ENCODE data around the gene ANKZF1. TPM values are rescaled to one million over a fixed set of nuclear protein-coding genes. Genes with fewer than 3 reads are reported as not detected.

The ANKZF1 gene
- total RNA-seq, 1 donor from 2014 or later: 21.2 TPM

DNA sequence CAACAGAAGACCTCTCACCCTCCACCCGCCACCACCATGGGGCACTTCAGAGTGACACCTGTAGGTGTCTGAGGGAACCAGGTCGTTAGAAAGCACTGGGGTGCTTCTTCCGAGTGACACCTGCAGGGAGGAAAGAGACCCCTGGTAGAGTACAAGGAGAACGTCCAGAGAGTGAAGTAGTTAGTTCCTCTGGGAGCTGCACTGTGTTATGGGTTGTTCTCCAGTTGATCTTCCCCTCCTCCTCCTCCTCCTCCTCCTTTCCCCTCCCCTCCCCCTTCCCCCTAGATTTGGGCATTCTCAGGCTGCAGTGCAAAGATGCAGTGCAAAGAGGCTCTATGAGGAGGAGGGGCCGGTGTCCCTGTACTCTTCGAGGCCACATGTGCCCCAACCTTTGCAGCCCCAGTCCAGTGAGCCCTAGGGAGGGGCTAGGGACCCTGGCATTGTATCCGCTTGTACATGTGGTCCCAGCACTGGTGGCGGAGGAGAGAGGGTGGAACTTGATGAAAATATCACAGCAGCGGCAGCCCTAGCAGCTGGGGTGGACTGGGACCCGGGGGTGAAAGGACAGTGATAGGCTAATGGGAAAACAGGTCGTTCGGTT, 50.4 kb downstream of the ANKZF1 start:
- no peak for DNase-seq (ENCODE audit: low read depth in 2 of 2)

GRCh38 chr2:219280651-219281050, 51.0 kb downstream of the ANKZF1 start:
- DNase-seq (ENCODE audit: low read depth in 2 of 2): no peak

GRCh38 chr2:219281588-219281987, 52.0 kb downstream of the ANKZF1 start:
- no peak for DNase-seq (ENCODE audit: low read depth in 2 of 2)

GRCh38 chr2:219282375-219282774, 52.8 kb downstream of the ANKZF1 start:
- DNase-seq (ENCODE audit: low read depth in 2 of 2): no peak

- DNase-seq (ENCODE audit: low read depth in 2 of 2): no peak
These were observed 53.5 kb downstream of the ANKZF1 start for GRCh38 chr2:219282943-219283581.

DNA sequence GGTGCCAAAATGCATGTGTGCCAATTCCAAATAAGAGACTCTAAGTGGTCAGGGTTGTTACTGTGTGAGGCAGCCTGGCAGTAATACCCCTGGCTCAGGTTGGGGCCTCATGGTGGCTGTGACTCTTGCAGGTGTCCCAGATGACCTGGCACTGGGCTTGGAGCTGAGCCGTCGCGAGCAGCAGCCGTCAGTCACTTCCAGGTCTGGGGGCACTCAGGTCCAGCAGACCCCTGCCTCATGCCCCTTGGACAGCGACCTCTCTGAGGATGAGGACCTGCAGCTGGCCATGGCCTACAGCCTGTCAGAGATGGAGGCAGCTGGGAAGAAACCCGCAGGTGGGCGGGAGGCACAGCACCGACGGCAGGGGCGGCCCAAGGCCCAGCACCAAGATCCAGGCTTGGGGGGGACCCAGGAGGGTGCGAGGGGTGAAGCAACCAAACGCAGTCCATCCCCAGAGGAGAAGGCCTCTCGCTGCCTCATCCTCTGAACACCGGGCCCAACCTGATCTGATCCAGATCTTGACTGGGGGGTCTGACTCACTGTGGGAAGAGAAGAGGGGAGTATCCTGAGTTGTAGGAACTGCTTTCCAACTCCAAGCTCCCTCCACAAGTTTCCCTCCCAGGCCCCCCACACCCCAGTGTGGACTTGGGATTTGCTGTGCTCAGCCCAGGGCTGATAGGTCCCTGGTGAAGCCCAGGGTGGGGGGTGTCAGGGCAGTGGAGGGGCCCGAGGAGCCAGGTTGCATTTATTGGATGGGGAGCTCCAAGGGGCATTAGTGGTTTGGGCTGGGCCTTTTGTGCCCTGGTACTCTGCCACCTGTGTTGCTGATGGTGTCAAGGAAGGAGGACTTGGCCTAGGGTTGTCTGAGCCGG, 55.1 kb downstream of the ANKZF1 start:
- no peak for DNase-seq (ENCODE audit: low read depth in 2 of 2)

DNA sequence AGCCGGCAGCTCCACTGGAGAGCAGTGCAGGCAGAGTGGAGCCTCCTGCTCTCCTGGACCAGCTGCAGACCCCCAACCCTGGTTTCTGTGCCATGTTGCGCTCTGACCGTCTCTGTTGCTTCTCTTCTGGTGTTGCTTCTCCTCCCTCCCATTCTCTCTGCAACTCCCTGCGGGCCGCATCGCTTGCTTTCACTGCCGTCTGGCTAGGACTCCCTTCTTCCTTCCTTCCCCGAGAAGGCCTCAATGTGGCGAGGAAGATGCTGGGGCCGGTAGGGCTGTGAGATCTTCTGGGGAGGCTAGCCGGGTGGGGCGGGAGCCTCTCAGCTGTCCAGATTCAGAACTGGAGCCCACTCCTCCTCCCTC, 55.7 kb downstream of the ANKZF1 start:
- no peak for DNase-seq (ENCODE audit: low read depth in 2 of 2)

- DNase-seq (ENCODE audit: low read depth in 2 of 2): no peak
These were observed 56.4 kb downstream of the ANKZF1 start for GRCh38 chr2:219285894-219286425.

Other genes with a start within 250 kb of the ANKZF1 start
- not detected in 2 replicates for gene FEV, start 244.6 kb upstream of the ANKZF1 start, total RNA-seq
- gene CRYBA2, start 236.4 kb upstream of the ANKZF1 start, total RNA-seq: not detected in 2 replicates
- gene CFAP65, start 188.3 kb upstream of the ANKZF1 start, total RNA-seq: not detected in 2 replicates
- gene IHH, start 168.9 kb upstream of the ANKZF1 start, total RNA-seq: not detected in 2 replicates
- gene NHEJ1, start 69.0 kb upstream of the ANKZF1 start, total RNA-seq: 12.6 and 13.1 TPM in 2 replicates
- gene SLC23A3, start 59.8 kb upstream of the ANKZF1 start, total RNA-seq: 0.44 and 2.0 TPM in 2 replicates
- 15.5 and 26.4 TPM in 2 replicates for gene CNPPD1, start 52.9 kb upstream of the ANKZF1 start, total RNA-seq
- gene RETREG2, start 51.5 kb upstream of the ANKZF1 start, total RNA-seq: 41.2 and 57.7 TPM in 2 replicates
- 15.9 and 25.2 TPM in 2 replicates for gene ZFAND2B, start 23.0 kb upstream of the ANKZF1 start, total RNA-seq
- 19.4 and 39.1 TPM in 2 replicates for gene ABCB6, start 10.8 kb upstream of the ANKZF1 start, total RNA-seq
- gene ATG9A, start 170 bp upstream of the ANKZF1 start, total RNA-seq: 29.4 and 43.3 TPM in 2 replicates
- 2.8 and 4.4 TPM in 2 replicates for gene GLB1L, start 15.6 kb downstream of the ANKZF1 start, total RNA-seq
- gene STK16, start 15.7 kb downstream of the ANKZF1 start, total RNA-seq: 11.3 and 13.9 TPM in 2 replicates
- not detected in 2 replicates for gene TUBA4B, start 23.4 kb downstream of the ANKZF1 start, total RNA-seq
- 9.5 and 12.9 TPM in 2 replicates for gene TUBA4A, start 24.1 kb downstream of the ANKZF1 start, total RNA-seq
- gene DNAJB2, start 49.6 kb downstream of the ANKZF1 start, total RNA-seq: 15.0 and 28.0 TPM in 2 replicates
- not detected in 2 replicates for gene PTPRN, start 79.6 kb downstream of the ANKZF1 start, total RNA-seq
- not detected in 2 replicates for gene RESP18, start 102.9 kb downstream of the ANKZF1 start, total RNA-seq
- 38.4 and 52.2 TPM in 2 replicates for gene DNPEP, start 158.1 kb downstream of the ANKZF1 start, total RNA-seq
- 0.20 TPM in 1 of 2 replicates, not detected in the other for gene DES, start 188.6 kb downstream of the ANKZF1 start, total RNA-seq
- under 0.01 TPM in 2 replicates for gene SPEG, start 205.0 kb downstream of the ANKZF1 start, total RNA-seq

Data from lung microvascular endothelial cell (primary cell).